K562 (cell line): ENCODE measurements around the gene DIO3. TPM values are rescaled to one million over a fixed set of nuclear protein-coding genes. Genes with fewer than 3 reads are reported as not detected.
A peak's percentile ranks its signal among the peaks of the same experiment; 100 is the strongest.

Experiments
- ATAC-seq: fragments of 200-7000 bp; cut with Tn5 transposase; 3 replicates; pipeline ENCODE4 v1.9.1; 2020; ENCODE audit warnings: moderate library complexity
- BruUV-seq: library from RNA; stranded (reverse); fragments of 400-500 nt; replicated peaks from 2 replicates; lab custom pipeline; 2021; lab: Mats Ljungman, UMichigan
- CTCF ChIA-PET: fragments of 300-600 bp; formaldehyde crosslinking; extraction: SDS; loops from one replicate; lab custom pipeline; 2021; ENCODE audit warnings: low intra/inter-chr PET ratio; lab: Yijun Ruan, JAX
- POLR2A ChIA-PET: fragments of 300-600, 350-650 bp; sonication (Branson Sonifier 250); formaldehyde crosslinking; extraction: SDS; loops from one replicate; lab custom pipeline; 2021; ENCODE audit warnings: antibody characterized with exemption, inconsistent platforms; lab: Yijun Ruan, JAX
- DNase-seq, 4 experiments: peaks; one replicate each; pipeline versions ENCODE4 v3.0.0 to v3.0.0-alpha.2; 2011 to 2018; ENCODE audit warnings: low spot score in 3 of 4, mixed read lengths in 3 of 4; ENCODE audit errors: extremely low read depth in 1 of 4
- FAIRE-seq: peaks from 2 replicates; lab custom pipeline; 2011; peaks lifted over from hg19 to GRCh38; lab: Jason Lieb, UNC
- H2AFZ ChIP-seq: 2 replicates; pipeline ENCODE4 v1.6.0; 2011; ENCODE audit warnings: low read depth, low read length, control low read depth, inconsistent platforms
- H3K27ac ChIP-seq: fragments of 200-600 bp; 3 replicates; pipeline ENCODE4 v1.8.0; 2011; ENCODE audit warnings: low read depth, mild to moderate bottlenecking, control low read depth, inconsistent platforms, low read length, moderate library complexity, mixed read lengths; ENCODE audit errors: extremely low read depth
- H3K27me3 ChIP-seq, 2 experiments: fragments of 300-600 bp in 1 of 2; 2 replicates in 1 of 2; 3 replicates in 1 of 2; pipeline versions ENCODE4 v1.6.0 to v1.8.0; 2011; ENCODE audit warnings: inconsistent platforms in 2 of 2, low read length in 2 of 2, mild to moderate bottlenecking in 1 of 2, mixed read lengths in 1 of 2, moderate library complexity in 1 of 2; ENCODE audit not compliant: control insufficient read depth in 2 of 2, insufficient read depth in 2 of 2
- H3K36me3 ChIP-seq: fragments of 300-600 bp; 3 replicates; pipeline ENCODE4 v1.8.0; 2011; ENCODE audit warnings: mild to moderate bottlenecking, low read length, inconsistent platforms; ENCODE audit not compliant: control insufficient read depth, insufficient read depth
- H3K4me1 ChIP-seq, 2 experiments: fragments of 200-600 bp in 1 of 2; replicated peaks in 1 of 2; 2 replicates in 1 of 2; 3 replicates in 1 of 2; pipeline versions ENCODE4 v1.5.1 to v1.8.0; 2011; ENCODE audit warnings: inconsistent platforms in 2 of 2, low read length in 2 of 2, mild to moderate bottlenecking in 1 of 2, mixed read lengths in 1 of 2, moderate library complexity in 1 of 2; ENCODE audit not compliant: control insufficient read depth in 2 of 2, insufficient read depth in 2 of 2
- H3K4me2 ChIP-seq: 2 replicates; pipeline ENCODE4 v1.6.1; 2011; ENCODE audit warnings: low read length, control low read depth, inconsistent platforms, mixed read lengths; ENCODE audit not compliant: insufficient read depth
- H3K4me3 ChIP-seq: fragments of 200-600 bp; sonication (generic), shearing (Covaris generic); 2 replicates; pipeline ENCODE4 v1.5.1; 2016; ENCODE audit warnings: control low read depth, inconsistent platforms
- H3K79me2 ChIP-seq: fragments of 200-600 bp; 3 replicates; pipeline ENCODE4 v1.8.0; 2011; ENCODE audit warnings: low read length, inconsistent platforms; ENCODE audit not compliant: control insufficient read depth, insufficient read depth
- H3K9ac ChIP-seq, 2 experiments: 2 replicates each; pipeline versions ENCODE4 v1.6.0 to v1.6.1; 2011; ENCODE audit warnings: low read depth in 2 of 2, low read length in 2 of 2, control low read depth in 1 of 2, inconsistent platforms in 1 of 2, mild to moderate bottlenecking in 1 of 2, mixed read lengths in 1 of 2; ENCODE audit not compliant: insufficient read depth in 1 of 2
- H3K9me1 ChIP-seq: one replicate; pipeline ENCODE4 v1.6.0; 2011; ENCODE audit warnings: inconsistent platforms, mild to moderate bottlenecking, low read length, moderate library complexity; ENCODE audit not compliant: control insufficient read depth, insufficient read depth
- H3K9me3 ChIP-seq: replicated peaks from 2 replicates; pipeline ENCODE4 v1.5.1; 2011; ENCODE audit warnings: low read depth, low read length, inconsistent platforms; ENCODE audit not compliant: control insufficient read depth, insufficient read depth
- H4K20me1 ChIP-seq: replicated peaks from 2 replicates; pipeline ENCODE4 v1.6.1; 2011; ENCODE audit warnings: low read length, inconsistent platforms, mixed read lengths; ENCODE audit not compliant: control insufficient read depth, insufficient read depth
- AFF1 ChIP-seq, 2 experiments: fragments of 450-650 bp; IDR thresholded peaks; 2 replicates each; pipeline ENCODE4 v1.6.1; 2018; ENCODE audit warnings: mild to moderate bottlenecking in 2 of 2, low read depth in 1 of 2; ENCODE audit not compliant: partially characterized antibody in 2 of 2
- CCNT2 ChIP-seq: IDR thresholded peaks from 2 replicates; pipeline ENCODE4 v1.6.1; 2011; ENCODE audit warnings: borderline replicate concordance, low read depth, mild to moderate bottlenecking, moderate library complexity, mixed read lengths, low read length; ENCODE audit not compliant: insufficient read length; ENCODE audit errors: extremely low read depth
- CEBPB ChIP-seq: fragments of 450-650 bp; IDR thresholded peaks from 2 replicates; pipeline ENCODE4 v1.6.1; 2016; ENCODE audit warnings: missing genetic modification characterization, missing compliant biosample characterization
- DNMT1 ChIP-seq: fragments of 450-650 bp; IDR thresholded peaks from 2 replicates; pipeline ENCODE4 v1.6.1; 2016; ENCODE audit warnings: antibody characterized with exemption, mild to moderate bottlenecking
- EP400 ChIP-seq: fragments of 450-650 bp; IDR thresholded peaks from 2 replicates; pipeline ENCODE4 v1.6.1; 2017; ENCODE audit warnings: antibody characterized with exemption, mild to moderate bottlenecking, moderate library complexity
- IRF9 ChIP-seq: fragments of 450-650 bp; IDR thresholded peaks from 2 replicates; pipeline ENCODE4 v1.6.1; 2016; ENCODE audit warnings: missing biosample characterization, missing genetic modification characterization
- PHTF2 ChIP-seq: fragments of 250-450 bp; sonication (Bioruptor Pico); IDR thresholded peaks from 2 replicates; pipeline ENCODE4 v1.5.0; 2021; ENCODE audit warnings: mild to moderate bottlenecking
- RBM39 ChIP-seq: fragments of 200-400 bp; formaldehyde crosslinking; optimal IDR thresholded peaks from 2 replicates; pipeline ENCODE3; 2018; ENCODE audit warnings: low read depth, low read length
- SMARCA4 ChIP-seq: fragments of 450-650 bp; IDR thresholded peaks from 2 replicates; pipeline ENCODE4 v1.6.1; 2016
- SNIP1 ChIP-seq: fragments of 450-650 bp; IDR thresholded peaks from 2 replicates; pipeline ENCODE4 v1.7.1; 2017; ENCODE audit warnings: low read depth, mild to moderate bottlenecking
- ZC3H11A ChIP-seq: IDR thresholded peaks from 2 replicates; pipeline ENCODE4 v1.6.1; 2012; ENCODE audit warnings: low read depth, low read length, improper control_type of control experiment
- ZKSCAN3 ChIP-seq: fragments of 250-450 bp; sonication (Bioruptor Pico); IDR thresholded peaks from 2 replicates; pipeline ENCODE4 v1.4.0; 2020
- ZNF253 ChIP-seq: fragments of 250-450 bp; sonication (Bioruptor Pico); conservative IDR thresholded peaks from 2 replicates; pipeline ENCODE4 v1.6.1; 2021; ENCODE audit warnings: mild to moderate bottlenecking
- ZNF431 ChIP-seq: sonication (generic); formaldehyde crosslinking; IDR thresholded peaks from 2 replicates; pipeline ENCODE4 v1.8.0; 2022; ENCODE audit warnings: mild to moderate bottlenecking, missing genetic modification reagents
- ZNF76 ChIP-seq: fragments of 250-450 bp; sonication (Bioruptor Pico); IDR thresholded peaks from 2 replicates; pipeline ENCODE4 v1.4.0; 2020; ENCODE audit warnings: mild to moderate bottlenecking, moderate library complexity, borderline replicate concordance
- WGBS: fragments of 100-300 bp; shearing (Covaris generic); methylation state at CpG from one replicate; pipeline ENCODE4 v1.1.6; 2016; ENCODE audit warnings: low coverage, mixed read lengths; ENCODE audit not compliant: insufficient coverage; ENCODE audit errors: missing lambda C conversion rate; 5-methylcytosine and 5-hydroxymethylcytosine counted together
- in situ Hi-C: fragments of 300-500 bp; cut with MboI; formaldehyde crosslinking; loops from 4 replicates; pipeline ENCODE4 v1.15.0; 2018; ENCODE audit warnings: inconsistent platforms, mixed read lengths
- intact Hi-C: fragments of 100-400 bp; cut with micrococcal nuclease; formaldehyde crosslinking; loops from 2 replicates; pipeline ENCODE4 v1.14.2; 2022
- polyA plus RNA-seq, 8 experiments: library from polyadenylated mRNA; depleted of rRNA in 4 of 8; stranded (reverse) in 5 of 8; unstranded in 3 of 8; fragments of >200 nt; fragmentation: Nextera tagmentation in 2 of 8; fragmentation: Illumina TruSeq in 1 of 8; extraction: Ambion mirVana in 2 of 8; extraction: Trizol in 1 of 8; gene quantifications; 2 replicates each; pipeline versions ENCODE4 v1.2.1 to v1.2.3, GENCODE V29; 2011 to 2014; ENCODE audit warnings: inconsistent platforms in 1 of 8, missing spikeins in 1 of 8
- total RNA-seq, 7 experiments: library from RNA; depleted of rRNA in 6 of 7; stranded (reverse); fragments of >200 nt in 6 of 7; fragmentation: Illumina TruSeq in 2 of 7; extraction: Trizol in 2 of 7; gene quantifications; 2 replicates each; pipeline versions ENCODE4 v1.2.1 to v1.2.3, GENCODE V29; 2011 to 2021; ENCODE audit warnings: low replicate concordance in 1 of 7
- TF ChIP-seq, protein P1 (sequence below): IDR thresholded peaks from 2 replicates; pipeline ENCODE4 v1.6.1; 2011; ENCODE audit warnings: borderline replicate concordance, low read depth, mild to moderate bottlenecking, moderate library complexity, low read length; ENCODE audit not compliant: insufficient read depth, poor library complexity, severe bottlenecking

Gene DIO3
- total and polyA plus RNA-seq, 9 of the 15 experiments (the other 6 are each of a cell fraction or from before 2014, with no cell fraction given): not detected

GRCh38 chr14:101535701-101536207 lies 25.5 kb upstream of the DIO3 start:
- Histone ChIP-seq H3K9me3 (no peaks in the 10 kb centered on the region), H3K9me1 (no peaks in the 10 kb centered on the region), H3K27ac (no peak overlapping the region), H3K4me3 (no peak overlapping the region), H4K20me1 (no peaks in the 10 kb centered on the region), H3K79me2 (no peaks in the 10 kb centered on the region), H3K36me3 (no peaks in the 10 kb centered on the region), H3K9ac (peak overlapping the region in 1 of 2 experiments; percentile 35; a peak in 1 of 4 replicates), H3K4me1 (peaks cover 0 to 3% of the 10 kb centered on the region in 2 experiments; a peak in 2 of 5 replicates), H3K4me2 (no peak overlapping the region), H3K27me3 (peaks cover 2 to 39% of the 10 kb centered on the region in 2 experiments; a peak in 3 of 5 replicates), H2AFZ (no peak overlapping the region)
- no TSS peak for BruUV-seq
- ChIA-PET CTCF (no interaction called here), POLR2A (no interaction called here)
- DNase-seq (no peak), FAIRE-seq (no peak), ATAC-seq (no peak)
- intact Hi-C loops: no loop called here
- 7% methylated on average over 5 of the region's 8 CpGs for WGBS
- TF ChIP-seq CCNT2: no peak
- no peak for TF ChIP-seq DNMT1
- no peak for TF ChIP-seq RBM39
- TF ChIP-seq ZNF76 (CRISPR knock-in tag): no peak
- no peak for TF ChIP-seq AFF1 (IDR thresholded peaks at IDR 0.05; ENCODE audit: low read depth in 1 of 2, partially characterized antibody in 2 of 2)
- no peak for TF ChIP-seq ZC3H11A
- TF ChIP-seq ZKSCAN3 (CRISPR knock-in tag): no peak
- TF ChIP-seq ZNF253 (CRISPR knock-in tag): no peak
- no peak for TF ChIP-seq ZNF431 (CRISPR knock-in tag)
- TF ChIP-seq, protein P1, sequence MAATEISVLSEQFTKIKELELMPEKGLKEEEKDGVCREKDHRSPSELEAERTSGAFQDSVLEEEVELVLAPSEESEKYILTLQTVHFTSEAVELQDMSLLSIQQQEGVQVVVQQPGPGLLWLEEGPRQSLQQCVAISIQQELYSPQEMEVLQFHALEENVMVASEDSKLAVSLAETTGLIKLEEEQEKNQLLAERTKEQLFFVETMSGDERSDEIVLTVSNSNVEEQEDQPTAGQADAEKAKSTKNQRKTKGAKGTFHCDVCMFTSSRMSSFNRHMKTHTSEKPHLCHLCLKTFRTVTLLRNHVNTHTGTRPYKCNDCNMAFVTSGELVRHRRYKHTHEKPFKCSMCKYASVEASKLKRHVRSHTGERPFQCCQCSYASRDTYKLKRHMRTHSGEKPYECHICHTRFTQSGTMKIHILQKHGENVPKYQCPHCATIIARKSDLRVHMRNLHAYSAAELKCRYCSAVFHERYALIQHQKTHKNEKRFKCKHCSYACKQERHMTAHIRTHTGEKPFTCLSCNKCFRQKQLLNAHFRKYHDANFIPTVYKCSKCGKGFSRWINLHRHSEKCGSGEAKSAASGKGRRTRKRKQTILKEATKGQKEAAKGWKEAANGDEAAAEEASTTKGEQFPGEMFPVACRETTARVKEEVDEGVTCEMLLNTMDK: no peak
- no peak for TF ChIP-seq PHTF2 (CRISPR knock-in tag)
- no peak for TF ChIP-seq IRF9 (tag)
- no peak for TF ChIP-seq EP400
- TF ChIP-seq CEBPB (tag): no peak
- no peak for TF ChIP-seq SMARCA4
- no peak for TF ChIP-seq SNIP1
- in situ Hi-C loops: no loop called here
